HG03196 (cell line): Measurements from ENCODE around the gene FSCN2.
A peak's percentile ranks its signal among the peaks of the same experiment; 100 is the strongest.

Experiments
- ATAC-seq: cut with Tn5 transposase; IDR thresholded peaks from one replicate; pipeline ENCODE4 v1.9.1; 2021; ENCODE audit not compliant: unreplicated experiment

The FSCN2 gene

DNA sequence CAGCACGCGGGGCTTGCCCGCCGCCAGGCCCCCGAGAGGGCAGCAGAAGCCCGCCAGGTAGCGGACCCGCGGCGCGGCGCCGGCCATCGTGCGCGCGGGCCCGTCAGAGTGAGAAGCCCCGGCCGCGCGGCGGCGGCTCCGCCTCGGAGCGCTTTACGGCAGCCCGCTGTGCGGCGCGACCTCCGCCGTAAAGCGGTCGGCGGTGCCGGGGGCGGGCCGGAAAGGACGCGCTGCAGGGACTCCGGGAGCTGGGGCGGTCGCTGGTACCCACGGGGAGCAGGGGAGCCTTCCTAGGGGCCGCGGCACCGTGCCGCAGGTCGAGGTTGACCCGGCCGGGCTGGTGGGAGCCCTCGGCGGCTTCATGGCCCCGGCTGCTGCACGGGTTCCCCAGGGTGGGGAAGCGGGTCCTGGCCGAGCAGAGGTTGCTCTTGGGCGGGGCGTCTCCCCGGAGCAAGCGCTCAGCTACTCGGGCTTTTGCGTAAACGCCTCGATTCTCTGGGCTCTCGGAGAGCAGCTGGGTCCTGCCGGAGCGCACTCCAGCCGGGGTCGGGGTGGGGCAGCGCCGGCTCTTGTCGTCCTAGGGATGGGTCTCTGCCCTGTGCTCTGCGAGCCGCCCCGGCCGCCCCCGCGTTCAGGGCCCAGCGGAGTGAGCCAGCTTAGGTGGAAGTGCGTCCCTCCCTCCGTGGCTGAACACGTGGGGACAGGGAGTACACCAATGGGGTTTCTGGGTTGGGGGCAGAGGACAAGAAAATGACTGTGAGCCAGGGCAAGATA lies 24.3 kb downstream of the FSCN2 start, which contains the start of gene FAAP100:
TSS of gene FAAP100 (minus strand) at position 110 of the 774 bp plus-strand sequence. CDS start at position 87, 23 bp downstream.
- peak; percentile 48 for ATAC-seq

DNA sequence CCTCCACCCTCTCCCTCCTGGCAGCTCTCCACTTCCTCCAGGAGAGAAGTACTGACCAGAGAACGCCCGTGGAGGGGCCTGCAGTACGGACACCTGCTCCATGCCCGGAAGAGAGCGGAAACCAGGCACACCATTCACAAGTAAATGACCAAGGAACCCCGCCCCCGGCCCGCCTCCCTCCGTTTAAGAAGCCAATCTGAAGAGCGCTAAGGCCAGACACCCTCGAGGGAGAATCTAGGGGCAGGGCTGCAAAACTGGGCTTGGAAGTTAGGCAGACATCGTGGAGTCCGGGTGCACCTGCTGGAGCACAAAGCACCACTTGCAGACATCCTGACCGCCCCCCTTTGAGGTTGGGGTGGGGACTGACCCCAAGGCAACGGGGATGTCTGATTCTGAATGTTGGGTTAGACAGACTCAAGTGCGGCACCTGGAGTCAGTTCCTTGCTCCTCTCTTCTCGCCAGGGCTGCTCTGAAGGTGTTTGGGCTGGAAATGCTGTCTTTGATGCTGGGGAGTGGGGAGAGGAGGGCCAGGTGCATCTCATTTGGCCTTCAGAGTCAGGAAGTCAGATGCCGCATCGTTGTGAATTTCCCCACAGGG lies 24.9 kb downstream of the FSCN2 start:
- peak; percentile 31 for ATAC-seq

DNA sequence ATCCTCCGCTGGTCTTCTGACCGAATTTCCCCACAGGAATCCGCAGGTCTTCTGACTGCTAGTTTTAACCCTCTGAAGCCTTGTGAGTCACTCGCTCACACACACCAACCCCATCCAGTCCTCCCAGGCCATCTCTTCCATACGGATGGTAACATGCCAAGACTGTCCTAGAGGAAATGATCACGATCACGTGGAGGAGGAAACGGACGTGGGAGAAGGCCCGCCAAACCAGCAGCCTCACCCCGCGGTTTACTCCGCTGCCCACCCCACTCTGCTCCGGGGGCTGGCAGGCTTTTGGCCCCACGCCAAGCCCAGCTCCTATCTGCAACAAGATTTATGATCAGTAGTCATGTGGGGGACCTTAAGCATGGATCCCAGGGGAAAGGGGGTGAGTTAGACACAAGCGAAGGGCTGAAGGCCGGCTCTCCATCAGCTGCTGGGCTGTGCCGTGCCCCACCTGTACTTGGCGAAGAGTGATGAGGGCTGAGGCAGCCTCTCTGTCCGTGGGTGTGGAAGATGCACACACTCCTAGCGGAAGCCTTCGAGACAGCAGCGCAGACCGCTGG lies 25.5 kb downstream of the FSCN2 start:
- ATAC-seq = no peak

DNA sequence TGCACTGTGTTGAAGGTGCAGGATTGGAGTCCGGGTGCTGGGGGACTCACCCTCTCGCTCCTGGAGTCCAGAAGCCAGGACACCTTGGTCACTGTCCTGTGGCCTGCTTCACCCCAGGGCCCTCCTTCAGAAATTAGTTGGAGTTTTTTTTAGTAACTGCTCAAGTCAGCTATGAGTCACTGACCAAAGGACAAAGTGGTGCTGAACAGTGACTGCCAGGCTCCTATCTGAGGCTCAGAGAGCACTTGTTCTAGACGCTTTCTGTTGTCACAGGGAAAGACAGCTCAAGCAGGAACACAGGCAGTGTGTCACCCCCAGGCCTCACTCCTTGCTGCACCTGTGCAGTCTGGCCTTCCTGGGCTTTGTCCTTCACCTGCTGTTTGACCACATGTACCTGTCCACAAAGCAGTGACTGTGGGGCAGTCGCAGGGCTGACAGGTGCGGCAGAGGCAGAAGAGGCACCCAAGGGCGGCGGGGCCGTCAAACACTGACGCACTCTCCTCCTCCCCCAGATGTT lies 28.1 kb downstream of the FSCN2 start:
- no peak for ATAC-seq

DNA sequence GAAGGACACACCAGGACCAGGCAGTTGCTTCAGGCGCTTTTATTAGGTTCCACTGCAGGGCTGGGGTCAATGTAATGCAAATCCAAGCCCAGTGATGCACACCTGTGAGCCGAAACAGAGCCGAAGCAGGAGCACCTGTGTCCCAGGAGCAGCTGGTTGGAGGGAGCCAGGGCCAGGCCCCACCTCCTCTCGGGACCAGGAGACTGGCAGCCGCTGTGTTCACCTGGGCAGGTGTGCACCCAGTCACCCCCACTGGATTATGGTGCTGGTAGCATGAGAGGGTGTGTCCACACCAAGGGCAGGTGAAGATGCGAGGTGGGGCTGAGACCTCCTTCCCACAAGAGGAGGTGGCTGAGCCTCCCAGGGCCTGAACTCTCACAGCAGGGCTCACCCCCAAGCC lies 28.7 kb downstream of the FSCN2 start:
- ATAC-seq = no peak

DNA sequence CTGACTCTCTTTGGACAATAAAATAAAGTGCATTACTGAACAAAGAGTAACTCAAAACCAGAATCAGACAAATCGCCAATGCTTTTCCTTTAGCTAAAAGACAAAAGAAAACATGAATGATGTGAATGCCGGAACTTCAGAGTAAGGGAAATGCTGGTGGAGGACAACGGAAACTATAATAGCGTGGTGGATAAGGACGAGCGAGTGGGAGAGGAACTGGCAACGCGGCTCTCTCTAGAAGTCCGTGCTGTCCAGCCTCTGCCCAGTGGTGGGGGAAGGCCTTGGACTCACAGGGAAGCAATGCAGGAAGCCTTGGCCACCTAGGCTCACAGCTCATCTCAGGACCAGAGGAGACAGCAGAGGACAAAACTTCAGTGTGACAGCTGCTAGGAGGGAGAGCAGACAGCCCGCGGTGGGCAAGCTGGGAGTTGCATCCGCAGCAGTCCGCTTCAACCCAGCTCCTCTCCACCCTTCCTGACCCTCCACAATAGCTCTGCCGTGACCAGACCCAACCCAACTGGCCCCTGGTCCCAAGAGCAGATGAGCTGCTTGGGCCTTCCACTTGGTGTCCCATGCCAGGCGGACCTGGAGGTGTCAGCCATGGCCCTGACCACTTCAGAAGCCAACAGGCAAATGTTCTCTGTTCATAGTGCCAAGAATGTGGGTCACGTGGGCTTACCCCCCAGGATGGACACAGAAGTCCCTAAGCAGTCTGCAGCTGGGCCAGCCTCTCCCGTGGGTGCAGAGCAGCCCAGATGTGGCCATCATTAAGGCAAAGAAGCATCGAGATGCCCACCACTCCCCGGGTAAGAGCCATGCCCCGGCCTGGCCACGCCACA lies 29.3 kb downstream of the FSCN2 start:
- no peak for ATAC-seq

DNA sequence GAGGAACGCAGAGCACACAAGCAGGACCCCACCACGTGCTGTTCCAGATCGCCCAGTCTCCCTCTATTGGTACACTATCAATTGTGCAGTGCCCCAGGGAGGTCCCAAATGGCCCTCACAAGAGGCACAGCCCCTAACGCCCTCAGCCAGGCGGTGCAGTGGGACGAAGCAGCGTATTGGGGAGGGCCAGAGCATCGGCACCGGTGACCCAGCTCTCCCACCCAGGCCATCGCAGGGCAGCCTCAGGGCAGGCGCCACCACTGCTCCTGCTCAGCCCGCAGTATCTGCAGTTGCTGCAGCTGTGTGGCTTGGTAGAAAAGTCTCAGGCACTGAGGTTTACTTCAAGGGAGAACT lies 29.9 kb downstream of the FSCN2 start:
- no peak for ATAC-seq

DNA sequence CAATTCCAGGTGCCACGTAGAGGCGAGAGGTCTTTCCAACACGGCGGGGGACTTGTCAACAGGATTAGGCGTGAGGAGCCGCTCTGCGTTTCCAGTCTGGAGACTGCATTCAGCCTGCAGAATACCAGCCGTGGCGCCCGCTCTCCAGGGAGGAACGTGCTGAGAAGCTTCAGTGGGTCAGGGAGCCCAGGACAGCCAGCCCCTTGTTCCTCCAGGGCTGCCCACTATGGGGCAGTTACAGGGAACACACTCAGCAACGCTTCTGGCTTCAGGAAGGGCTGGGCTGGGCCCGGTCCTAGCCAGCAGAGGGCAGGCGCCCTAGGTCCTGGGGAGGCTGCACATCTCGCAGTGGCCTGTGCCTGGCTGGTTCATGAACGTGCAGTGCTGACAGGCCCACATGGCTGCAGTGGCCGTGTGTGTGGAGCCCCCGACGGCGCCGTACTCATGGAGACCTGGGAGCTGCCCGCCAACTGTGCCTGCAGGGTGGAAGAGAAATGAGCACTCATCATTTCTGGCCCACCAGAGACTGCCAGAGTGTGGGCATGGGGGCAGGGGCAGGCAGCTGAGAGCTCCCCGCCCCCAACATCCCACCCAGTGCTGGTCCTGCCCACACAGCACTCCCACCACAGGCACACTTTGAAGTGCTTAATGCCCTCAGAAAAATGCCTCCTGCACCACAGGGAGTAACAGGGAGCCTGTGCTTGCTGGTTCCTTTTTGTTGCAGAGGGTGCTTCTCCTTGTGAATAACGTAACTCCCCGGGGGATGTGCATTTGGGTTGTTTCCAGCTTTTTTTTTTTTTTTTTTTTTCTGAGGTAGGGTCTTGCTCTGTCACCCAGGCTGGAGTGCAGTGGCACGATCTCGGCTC lies 31.0 kb downstream of the FSCN2 start:
- ATAC-seq = no peak

DNA sequence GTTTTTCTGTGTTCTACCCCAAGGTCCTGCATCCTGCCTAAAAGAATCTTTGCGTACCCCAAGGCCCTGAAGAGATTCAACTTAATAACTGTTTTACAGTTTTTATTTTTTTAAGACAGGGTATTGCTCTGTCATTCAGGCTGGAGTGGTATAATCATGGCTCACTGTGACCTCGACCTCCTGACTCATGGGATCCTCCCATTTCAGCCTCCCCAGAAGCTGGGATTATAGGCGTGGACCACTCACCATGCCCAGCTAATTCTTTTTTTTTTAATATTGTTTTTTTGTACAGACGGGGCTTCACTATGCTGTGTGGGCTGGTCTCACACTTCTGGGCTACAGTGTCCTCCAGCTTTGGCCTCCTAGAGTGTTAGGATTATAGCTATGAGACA lies 33.3 kb downstream of the FSCN2 start:
- ATAC-seq = no peak

DNA sequence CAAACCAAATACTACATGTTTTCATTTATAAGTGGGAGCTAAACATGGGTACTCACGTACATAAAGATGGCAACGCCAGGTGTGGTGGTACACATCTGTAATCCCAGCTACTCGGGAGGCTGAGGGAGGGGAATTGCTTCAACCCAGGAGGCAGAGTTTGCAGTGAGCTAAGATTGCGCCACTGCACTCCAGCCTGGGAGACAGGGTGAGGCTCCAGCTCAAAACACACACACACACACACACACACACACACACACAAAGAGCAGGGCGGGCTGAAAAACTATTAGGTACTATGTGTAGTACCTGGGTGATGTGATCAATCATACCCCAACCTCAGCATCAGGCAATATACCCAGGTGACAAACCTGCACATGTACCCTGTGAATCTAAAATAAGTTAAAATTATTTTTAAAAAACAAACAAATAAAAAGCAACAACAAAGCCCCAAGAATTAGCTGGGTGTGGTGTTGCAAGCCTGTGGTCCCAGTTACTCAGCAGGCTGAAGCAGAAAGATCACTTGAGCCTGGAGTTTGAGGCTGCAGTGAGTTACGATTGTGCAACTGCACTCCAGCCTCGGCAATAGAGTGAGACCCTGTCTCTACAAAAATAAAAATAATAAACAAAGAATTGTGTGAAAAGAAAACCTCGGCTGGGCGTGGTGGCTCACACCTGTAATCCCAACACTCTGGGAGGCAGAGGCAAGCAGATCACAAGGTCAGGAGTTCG lies 35.8 kb downstream of the FSCN2 start:
- ATAC-seq = no peak

DNA sequence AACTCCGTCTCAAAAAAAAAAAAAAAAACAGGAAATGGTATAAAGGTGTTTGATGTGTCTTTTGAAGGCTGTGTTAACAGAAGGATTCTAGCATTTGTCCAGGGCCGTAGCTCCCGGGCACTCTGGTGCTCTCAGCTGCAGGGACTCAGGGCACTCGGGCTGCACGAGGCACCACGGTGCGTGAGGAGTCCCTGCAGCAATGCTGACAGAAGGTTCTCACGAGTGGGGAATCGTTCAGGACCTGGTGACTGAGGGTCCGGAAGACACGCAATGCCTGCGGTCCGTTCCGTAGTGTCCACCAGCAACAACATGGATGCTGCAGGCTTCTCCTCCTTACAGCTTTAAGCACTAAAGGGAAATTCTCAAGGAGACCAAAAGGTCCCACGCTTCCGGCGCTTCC lies 36.6 kb downstream of the FSCN2 start:
- ATAC-seq = no peak

DNA sequence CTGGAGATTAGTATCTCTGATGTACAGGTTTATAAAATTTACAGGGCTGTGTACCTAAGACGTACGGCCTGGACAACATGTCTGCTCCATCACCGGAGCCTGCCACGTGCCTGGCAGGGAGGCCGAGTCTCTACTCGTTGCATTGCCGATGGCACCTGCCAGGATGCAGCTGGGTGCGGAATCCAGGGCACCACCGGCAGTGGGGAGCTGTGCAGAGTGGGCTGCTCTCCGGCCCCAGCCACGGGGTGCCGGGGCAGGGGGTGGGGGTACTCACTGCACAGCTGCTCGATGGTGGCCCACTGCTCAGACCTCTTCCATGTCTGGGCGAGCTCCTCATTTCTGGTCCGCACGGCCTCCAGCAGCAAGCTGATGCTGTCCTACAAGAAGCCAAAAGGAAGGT lies 37.1 kb downstream of the FSCN2 start:
- no peak for ATAC-seq

DNA sequence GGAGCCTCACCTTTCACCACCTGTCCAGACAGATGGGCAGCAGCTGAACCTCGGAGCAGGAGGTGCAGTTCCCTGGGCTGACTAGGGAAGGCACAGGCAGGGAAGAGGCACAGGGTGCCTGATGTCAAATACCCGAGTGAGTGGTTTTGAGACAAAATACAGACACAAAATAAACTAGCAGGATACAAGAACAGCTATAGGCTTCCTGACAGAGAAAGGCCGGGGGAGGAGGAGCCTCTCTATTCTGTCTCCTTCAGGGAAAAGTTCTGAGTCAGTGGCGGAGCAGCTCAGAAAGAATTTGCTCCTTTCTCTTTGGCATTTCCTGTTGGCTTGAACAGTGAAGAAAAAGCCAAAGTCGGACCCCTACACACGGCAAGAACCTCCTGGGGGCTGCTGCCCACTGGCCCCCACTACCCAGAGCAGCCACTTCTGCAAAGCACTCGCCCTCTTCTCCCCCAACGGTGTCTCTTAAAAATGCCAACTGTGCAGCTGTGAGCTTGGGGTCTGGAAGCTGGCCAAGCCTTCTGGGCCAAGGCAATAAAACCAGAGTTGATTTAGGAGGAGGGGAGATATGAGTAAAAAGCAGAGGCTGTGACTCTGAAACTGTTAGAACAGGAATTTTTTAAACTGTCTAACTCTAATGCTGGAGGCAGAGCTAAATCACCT lies 38.4 kb downstream of the FSCN2 start:
- ATAC-seq = no peak

DNA sequence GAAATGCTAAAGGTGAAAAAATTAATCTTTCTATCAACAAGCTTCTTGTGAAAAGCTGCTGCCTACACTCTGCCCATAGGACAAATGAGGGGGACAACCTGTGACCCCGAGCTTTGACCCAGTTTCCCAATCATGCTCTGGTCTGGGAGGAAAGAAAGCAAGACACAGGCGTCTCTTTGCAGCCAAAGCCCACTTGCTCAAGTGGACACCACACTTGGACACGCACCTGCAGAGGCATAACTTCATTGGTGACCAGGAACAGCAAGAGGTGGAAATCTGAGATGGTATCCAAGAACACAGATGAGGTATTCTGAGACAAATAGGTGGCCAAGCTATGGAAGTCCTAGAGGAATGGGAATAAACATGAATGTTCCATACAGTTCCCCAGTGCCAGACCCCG lies 39.0 kb downstream of the FSCN2 start:
- ATAC-seq = no peak

DNA sequence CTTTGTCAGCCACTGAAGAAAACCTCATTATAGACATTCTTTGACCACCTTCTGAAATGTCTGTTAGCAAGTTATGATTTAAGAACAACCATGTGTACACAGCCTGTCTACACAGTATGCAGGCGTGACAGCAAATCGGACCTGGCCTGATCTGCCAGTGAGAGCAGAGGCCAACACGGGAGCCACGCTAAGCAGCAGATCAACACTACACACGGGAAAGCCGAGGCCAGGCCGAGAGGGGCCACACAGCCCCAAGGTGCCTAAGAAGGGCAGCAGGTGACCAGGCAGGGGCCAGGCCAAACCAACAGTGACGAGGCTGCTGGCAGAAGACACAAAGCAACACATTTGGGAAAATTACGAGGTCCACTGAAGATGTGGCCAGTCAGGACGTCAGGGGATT lies 40.2 kb downstream of the FSCN2 start:
- no peak for ATAC-seq

DNA sequence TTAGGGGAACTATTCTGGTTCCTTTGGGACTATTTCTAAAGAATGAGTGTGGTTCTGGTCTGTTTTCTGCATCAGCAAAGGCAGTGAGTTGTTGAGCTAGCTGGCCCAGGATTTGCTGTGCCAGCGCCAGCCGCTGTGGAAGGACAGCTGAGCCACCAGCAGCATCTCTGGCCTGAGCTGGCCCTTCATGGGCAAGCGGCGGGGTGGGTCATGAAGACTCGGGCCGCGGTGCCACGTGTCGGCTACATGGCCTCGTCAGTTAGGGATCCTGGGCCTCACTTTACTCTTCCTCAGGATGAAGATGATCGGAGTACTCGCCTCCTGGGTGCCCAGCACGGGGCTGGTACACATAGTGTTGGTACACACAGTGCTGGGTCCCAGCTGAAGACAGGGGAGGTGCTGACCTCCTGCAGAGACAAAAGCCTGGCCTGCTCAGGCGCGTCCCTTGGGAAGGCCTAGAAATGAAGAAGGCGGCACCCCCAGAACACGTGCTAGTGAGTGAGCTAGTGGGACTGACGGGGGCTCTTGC lies 41.9 kb downstream of the FSCN2 start:
- ATAC-seq = no peak

DNA sequence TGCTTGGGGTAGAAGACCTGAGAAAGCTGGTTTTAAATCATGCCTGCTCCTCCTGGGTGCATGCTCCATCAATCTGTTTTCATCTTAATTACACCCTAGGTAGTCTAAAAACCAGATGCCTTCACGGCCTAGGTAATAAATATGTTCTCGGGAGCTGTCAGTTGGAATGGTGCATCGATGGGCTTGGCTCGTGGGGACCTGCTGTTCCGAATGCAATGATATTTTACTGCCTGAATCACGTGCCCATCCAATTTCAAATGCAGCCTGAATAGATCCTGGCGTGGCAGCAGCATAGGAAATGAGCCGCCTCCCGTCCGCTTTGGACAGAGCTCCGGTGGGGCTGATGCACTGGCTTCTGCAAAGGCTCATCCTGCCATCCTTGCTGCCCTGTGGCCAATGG lies 42.8 kb downstream of the FSCN2 start:
- no peak for ATAC-seq

DNA sequence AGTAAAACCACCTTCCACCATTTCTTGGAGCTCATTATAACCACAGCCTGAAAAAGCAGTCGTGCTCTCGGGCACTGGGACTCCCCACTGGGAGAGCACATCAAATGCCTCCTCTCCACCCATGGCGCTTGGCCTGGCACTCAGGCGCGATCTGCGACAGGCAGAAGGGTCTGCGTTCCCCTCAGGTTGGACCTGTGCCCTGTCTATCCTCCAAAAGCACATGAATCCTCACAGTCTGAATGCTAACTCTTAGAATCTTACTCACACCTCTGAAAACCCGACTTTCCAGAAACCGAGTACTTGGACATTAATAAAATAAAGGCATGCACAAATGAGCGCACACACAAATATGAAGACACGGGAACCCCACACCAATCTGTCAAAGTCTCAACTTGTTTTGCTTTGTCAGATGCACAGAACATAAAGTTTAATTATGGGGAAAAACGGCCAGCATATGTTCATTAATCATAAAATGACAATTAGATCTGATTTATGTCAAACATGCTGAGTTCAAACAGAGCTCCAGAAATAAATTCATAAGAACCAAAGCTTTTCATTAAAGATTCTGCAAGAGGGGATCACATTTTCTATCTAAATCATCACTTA lies 44.5 kb downstream of the FSCN2 start:
- no peak for ATAC-seq
